ENCODE data around the gene LPXN.

DNA sequence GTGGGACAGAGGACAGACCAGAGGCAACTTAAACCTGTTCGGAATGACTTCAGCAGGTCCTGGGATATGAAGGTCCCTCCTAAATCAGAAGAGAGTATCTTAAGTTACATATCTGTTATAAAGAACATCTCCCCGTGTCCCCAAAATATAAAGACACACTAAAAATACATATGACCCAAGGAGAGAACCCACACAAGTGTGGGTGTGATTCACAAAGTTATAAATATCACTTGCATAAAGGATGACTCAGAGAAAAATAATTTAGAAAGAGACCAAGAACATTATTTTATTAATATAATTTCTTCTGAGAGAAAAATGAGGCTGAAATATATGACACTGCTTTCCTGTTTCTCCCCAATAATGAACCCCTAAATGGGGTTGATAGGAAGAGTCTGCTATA, 82.0 kb downstream of the LPXN start:
- TF ChIP-seq, protein P1, sequence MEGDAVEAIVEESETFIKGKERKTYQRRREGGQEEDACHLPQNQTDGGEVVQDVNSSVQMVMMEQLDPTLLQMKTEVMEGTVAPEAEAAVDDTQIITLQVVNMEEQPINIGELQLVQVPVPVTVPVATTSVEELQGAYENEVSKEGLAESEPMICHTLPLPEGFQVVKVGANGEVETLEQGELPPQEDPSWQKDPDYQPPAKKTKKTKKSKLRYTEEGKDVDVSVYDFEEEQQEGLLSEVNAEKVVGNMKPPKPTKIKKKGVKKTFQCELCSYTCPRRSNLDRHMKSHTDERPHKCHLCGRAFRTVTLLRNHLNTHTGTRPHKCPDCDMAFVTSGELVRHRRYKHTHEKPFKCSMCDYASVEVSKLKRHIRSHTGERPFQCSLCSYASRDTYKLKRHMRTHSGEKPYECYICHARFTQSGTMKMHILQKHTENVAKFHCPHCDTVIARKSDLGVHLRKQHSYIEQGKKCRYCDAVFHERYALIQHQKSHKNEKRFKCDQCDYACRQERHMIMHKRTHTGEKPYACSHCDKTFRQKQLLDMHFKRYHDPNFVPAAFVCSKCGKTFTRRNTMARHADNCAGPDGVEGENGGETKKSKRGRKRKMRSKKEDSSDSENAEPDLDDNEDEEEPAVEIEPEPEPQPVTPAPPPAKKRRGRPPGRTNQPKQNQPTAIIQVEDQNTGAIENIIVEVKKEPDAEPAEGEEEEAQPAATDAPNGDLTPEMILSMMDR (IDR thresholded peaks at IDR 0.05; ENCODE audit: borderline replicate concordance, extremely low read depth, low read length, poor library complexity, severe bottlenecking): no peak
- no peak for TF ChIP-seq EZH2 (IDR thresholded peaks at IDR 0.05; ENCODE audit: borderline replicate concordance, low read depth, low read length, severe bottlenecking)
